WTC11 (cell line): ENCODE measurements around the gene AGA. TPM values are rescaled to one million over a fixed set of nuclear protein-coding genes. Genes with fewer than 3 reads are reported as not detected.

Experiments
- ATAC-seq: fragments of 200-7000 bp; cut with Tn5 transposase; 2 replicates; pipeline ENCODE4 v1.10.0; 2021; ENCODE audit warnings: mild to moderate bottlenecking, moderate library complexity
- CTCF ChIA-PET: fragments of 300-600 bp; sonication (Branson Sonifier 250); formaldehyde crosslinking; loops from one replicate; lab custom pipeline; 2021; ENCODE audit warnings: antibody characterized with exemption; lab: Charles Lee
- POLR2A ChIA-PET: fragments of 350-600 bp; sonication (Branson Sonifier 250); formaldehyde crosslinking; loops from one replicate; lab custom pipeline; 2021; ENCODE audit warnings: antibody characterized with exemption; lab: Charles Lee
- DNase-seq: peaks from one replicate; pipeline ENCODE4 v3.0.0; 2021; ENCODE audit warnings: low spot score
- H3K27ac Mint-ChIP-seq: 2 replicates; pipeline ENCODE4 v1.8.0; 2021; ENCODE audit warnings: mixed read lengths
- H3K27me3 Mint-ChIP-seq: 2 replicates; pipeline ENCODE4 v1.8.0; 2021; ENCODE audit warnings: low read depth, mild to moderate bottlenecking, moderate library complexity, mixed read lengths
- H3K36me3 Mint-ChIP-seq: 2 replicates; pipeline ENCODE4 v1.8.0; 2021; ENCODE audit warnings: mixed read lengths
- H3K4me1 Mint-ChIP-seq: 2 replicates; pipeline ENCODE4 v1.8.0; 2022; ENCODE audit warnings: mixed read lengths
- H3K4me3 Mint-ChIP-seq: 2 replicates; pipeline ENCODE4 v1.8.0; 2021; ENCODE audit warnings: mild to moderate bottlenecking, moderate library complexity, mixed read lengths
- H3K9me3 Mint-ChIP-seq: 2 replicates; pipeline ENCODE4 v1.8.0; 2021; ENCODE audit warnings: mixed read lengths
- AFF4 ChIP-seq: sonication (generic); formaldehyde crosslinking; IDR thresholded peaks from 2 replicates; pipeline ENCODE4 v1.8.1; 2023; ENCODE audit warnings: mild to moderate bottlenecking, missing genetic modification reagents, borderline replicate concordance
- ATF1 ChIP-seq: sonication (generic); formaldehyde crosslinking; IDR thresholded peaks from 2 replicates; pipeline ENCODE4 v1.8.1; 2023; ENCODE audit warnings: mild to moderate bottlenecking, moderate library complexity, missing genetic modification reagents
- EMX1 ChIP-seq: fragments of 250-450 bp; sonication (Bioruptor Pico); IDR thresholded peaks from 2 replicates; pipeline ENCODE4 v1.8.0; 2021; ENCODE audit warnings: mild to moderate bottlenecking
- GRHL2 ChIP-seq: fragments of 250-450 bp; sonication (Bioruptor Pico); IDR thresholded peaks from 2 replicates; pipeline ENCODE4 v1.8.0; 2022; ENCODE audit warnings: mild to moderate bottlenecking, moderate library complexity; ENCODE audit not compliant: insufficient replicate concordance, severe bottlenecking
- GTF2I ChIP-seq: fragments of 250-450 bp; sonication (Bioruptor Pico); conservative IDR thresholded peaks from 2 replicates; pipeline ENCODE4 v1.4.0; 2021; ENCODE audit warnings: mild to moderate bottlenecking
- HMGXB4 ChIP-seq: sonication (generic); formaldehyde crosslinking; IDR thresholded peaks from 2 replicates; pipeline ENCODE4 v1.8.1; 2023; ENCODE audit warnings: mild to moderate bottlenecking, moderate library complexity, missing genetic modification reagents
- IRF1 ChIP-seq: sonication (generic); formaldehyde crosslinking; IDR thresholded peaks from 2 replicates; pipeline ENCODE4 v1.8.0; 2023; ENCODE audit warnings: missing genetic modification reagents
- MXD4 ChIP-seq: fragments of 250-450 bp; sonication (Bioruptor Pico); IDR thresholded peaks from 2 replicates; pipeline ENCODE4 v1.8.0; 2021; ENCODE audit warnings: mild to moderate bottlenecking, moderate library complexity, borderline replicate concordance
- NR3C1 ChIP-seq: sonication (generic); formaldehyde crosslinking; conservative IDR thresholded peaks from 2 replicates; pipeline ENCODE4 v1.8.1; 2023; ENCODE audit warnings: low read depth, mild to moderate bottlenecking, missing genetic modification reagents
- PRRX2 ChIP-seq: fragments of 250-450 bp; sonication (Bioruptor Pico); IDR thresholded peaks from 2 replicates; pipeline ENCODE4 v1.8.0; 2021; ENCODE audit warnings: mild to moderate bottlenecking
- SMAD4 ChIP-seq: sonication (generic); formaldehyde crosslinking; IDR thresholded peaks from 2 replicates; pipeline ENCODE4 v1.8.0; 2022; ENCODE audit warnings: mild to moderate bottlenecking, missing genetic modification reagents
- SOX15 ChIP-seq: fragments of 250-450 bp; sonication (Bioruptor Pico); IDR thresholded peaks from 2 replicates; pipeline ENCODE4 v1.9.0; 2021; ENCODE audit warnings: mild to moderate bottlenecking
- SP1 ChIP-seq: sonication (generic); formaldehyde crosslinking; conservative IDR thresholded peaks from 2 replicates; pipeline ENCODE4 v1.8.1; 2022; ENCODE audit warnings: missing genetic modification reagents
- STAT6 ChIP-seq: sonication (generic); formaldehyde crosslinking; conservative IDR thresholded peaks from 2 replicates; pipeline ENCODE4 v1.8.1; 2023; ENCODE audit warnings: mild to moderate bottlenecking, low read depth, missing genetic modification reagents, moderate library complexity
- TCF7 ChIP-seq: sonication (generic); formaldehyde crosslinking; IDR thresholded peaks from 2 replicates; pipeline ENCODE4 v1.8.0; 2022; ENCODE audit warnings: mild to moderate bottlenecking, low read depth, missing genetic modification reagents, moderate library complexity
- USF2 ChIP-seq: sonication (generic); formaldehyde crosslinking; IDR thresholded peaks from 2 replicates; pipeline ENCODE4 v1.8.1; 2023; ENCODE audit warnings: mild to moderate bottlenecking, missing genetic modification reagents, moderate library complexity
- ZMAT4 ChIP-seq: fragments of 250-450 bp; sonication (Bioruptor Pico); IDR thresholded peaks from 2 replicates; pipeline ENCODE4 v1.9.0; 2021; ENCODE audit warnings: mild to moderate bottlenecking
- ZNF121 ChIP-seq: sonication (generic); formaldehyde crosslinking; IDR thresholded peaks from 2 replicates; pipeline ENCODE4 v1.8.0; 2023; ENCODE audit warnings: missing genetic modification reagents
- ZNF219 ChIP-seq: sonication (generic); formaldehyde crosslinking; IDR thresholded peaks from 2 replicates; pipeline ENCODE4 v1.8.0; 2023; ENCODE audit warnings: missing genetic modification reagents, mild to moderate bottlenecking, borderline replicate concordance
- ZNF396 ChIP-seq: fragments of 250-450 bp; sonication (Bioruptor Pico); IDR thresholded peaks from 2 replicates; pipeline ENCODE4 v1.8.0; 2021; ENCODE audit warnings: mild to moderate bottlenecking, moderate library complexity, borderline replicate concordance
- total RNA-seq: library from RNA; stranded (reverse); gene quantifications from 3 replicates; pipeline ENCODE4 v1.2.3, GENCODE V29; 2021
- TF ChIP-seq, protein P1 (sequence below): sonication (generic); formaldehyde crosslinking; IDR thresholded peaks from 2 replicates; pipeline ENCODE4 v1.8.0; 2022; ENCODE audit warnings: mild to moderate bottlenecking, missing genetic modification reagents

AGA gene
- total RNA-seq, 1 experiment from 2014 or later = 6.8 TPM

DNA sequence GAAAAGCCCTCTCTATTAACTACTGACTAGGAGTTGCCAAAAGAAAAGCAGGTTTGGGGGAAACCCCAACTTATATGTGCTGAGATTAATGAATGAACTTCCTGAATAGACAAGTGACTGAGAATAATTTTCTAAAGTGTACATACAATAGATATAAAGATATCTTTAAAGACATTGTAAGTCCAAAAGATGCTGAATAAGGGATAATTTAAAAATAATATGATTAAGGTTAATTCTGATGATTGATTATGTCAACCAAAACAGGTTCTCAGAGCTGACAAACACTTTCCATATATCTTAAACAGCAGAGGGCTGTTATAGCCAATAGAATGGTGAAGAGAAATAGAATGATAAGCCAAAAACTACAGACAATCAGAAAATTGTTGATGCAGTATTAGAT lies 28.6 kb downstream of the AGA start:
- no peaks in the 10 kb centered on the region for H3K27me3 Mint-ChIP-seq
- H3K36me3 Mint-ChIP-seq = peaks cover 4% of the 10 kb centered on the region; the same call in 1 of the 2 replicates
- ChIA-PET POLR2A (no interaction called here), CTCF (no interaction called here)
- TF ChIP-seq SMAD4 (CRISPR knock-in tag) (no peak), USF2 (CRISPR knock-in tag) (no peak), AFF4 (CRISPR knock-in tag) (no peak), ZNF396 (CRISPR knock-in tag) (no peak), GRHL2 (CRISPR knock-in tag) (no peak), GTF2I (CRISPR knock-in tag) (no peak), HMGXB4 (CRISPR knock-in tag) (no peak), SP1 (CRISPR knock-in tag) (no peak), IRF1 (CRISPR knock-in tag) (no peak), SOX15 (CRISPR knock-in tag) (no peak), PRRX2 (CRISPR knock-in tag) (no peak), ZNF121 (CRISPR knock-in tag) (no peak)
- H3K4me3 Mint-ChIP-seq = no peak overlapping the region
- no peak for DNase-seq
- ATAC-seq = no peak
- peaks cover 30% of the 10 kb centered on the region for H3K9me3 Mint-ChIP-seq
- H3K4me1 Mint-ChIP-seq = no peaks in the 10 kb centered on the region
- H3K27ac Mint-ChIP-seq = no peak overlapping the region

- DNase-seq = no peak
- CTCF ChIA-PET = no interaction called here
- Mint-ChIP-seq H3K4me1 (no peaks in the 10 kb centered on the region), H3K27ac (no peak overlapping the region), H3K4me3 (no peak overlapping the region), H3K9me3 (peaks cover 30% of the 10 kb centered on the region), H3K36me3 (peaks cover 4% of the 10 kb centered on the region; the same call in 1 of the 2 replicates), H3K27me3 (no peaks in the 10 kb centered on the region)
- TF ChIP-seq TCF7 (CRISPR knock-in tag) (no peak), EMX1 (CRISPR knock-in tag) (no peak), NR3C1 (CRISPR knock-in tag) (no peak), SP1 (CRISPR knock-in tag) (no peak), MXD4 (CRISPR knock-in tag) (no peak), STAT6 (CRISPR knock-in tag) (no peak), ZMAT4 (no peak), ATF1 (CRISPR knock-in tag) (no peak), ZNF219 (no peak)
- TF ChIP-seq, protein P1, sequence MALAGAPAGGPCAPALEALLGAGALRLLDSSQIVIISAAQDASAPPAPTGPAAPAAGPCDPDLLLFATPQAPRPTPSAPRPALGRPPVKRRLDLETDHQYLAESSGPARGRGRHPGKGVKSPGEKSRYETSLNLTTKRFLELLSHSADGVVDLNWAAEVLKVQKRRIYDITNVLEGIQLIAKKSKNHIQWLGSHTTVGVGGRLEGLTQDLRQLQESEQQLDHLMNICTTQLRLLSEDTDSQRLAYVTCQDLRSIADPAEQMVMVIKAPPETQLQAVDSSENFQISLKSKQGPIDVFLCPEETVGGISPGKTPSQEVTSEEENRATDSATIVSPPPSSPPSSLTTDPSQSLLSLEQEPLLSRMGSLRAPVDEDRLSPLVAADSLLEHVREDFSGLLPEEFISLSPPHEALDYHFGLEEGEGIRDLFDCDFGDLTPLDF = no peak
- POLR2A ChIA-PET = no interaction called here
- no peak for ATAC-seq
Observed at GRCh38 chr4:177413076-177413475, 29.2 kb downstream of the AGA start.
